ENCODE results near the gene PSMB8. TPM values are rescaled to one million over a fixed set of nuclear protein-coding genes. Genes with fewer than 3 reads are reported as not detected.
"Not testable (repeated sequence)": the region's sequence is repeated elsewhere in the genome, so short reads cannot be mapped to it uniquely, and the experiment has no call there.

Gene PSMB8
- total and polyA plus RNA-seq, 3 donors from 2014 or later, result 4.6 to 35.7 (median 11.2) TPM

- Histone ChIP-seq H3K4me3 (no peak overlapping the region), H3K9me3 (no peaks in the 10 kb centered on the region), H3K4me1 (peaks cover 9% of the 10 kb centered on the region), H3K36me3 (ENCODE audit: low read depth, missing control alignments) (no peaks in the 10 kb centered on the region), H3K27ac (no peak overlapping the region), H3K27me3 (no peaks in the 10 kb centered on the region)
- 55 to 78% methylated on average over 1 of the region's 1 CpG for WGBS, 2 donors
- no peak for DNase-seq
- TF ChIP-seq POLR2A (IDR thresholded peaks at IDR 0.05), result no peak
- TF ChIP-seq CTCF (IDR thresholded peaks at IDR 0.05), result no peak
- intact Hi-C loops (cut with DNase I; ENCODE audit: low total_unique reads), result loop anchor here (10.0 kb wide), 1 partner anchor 102 kb away; no protein-coding TSS in a partner anchor
Observed at GRCh38 chr6:32882879-32883250, 39.0 kb upstream of the PSMB8 start.

DNA sequence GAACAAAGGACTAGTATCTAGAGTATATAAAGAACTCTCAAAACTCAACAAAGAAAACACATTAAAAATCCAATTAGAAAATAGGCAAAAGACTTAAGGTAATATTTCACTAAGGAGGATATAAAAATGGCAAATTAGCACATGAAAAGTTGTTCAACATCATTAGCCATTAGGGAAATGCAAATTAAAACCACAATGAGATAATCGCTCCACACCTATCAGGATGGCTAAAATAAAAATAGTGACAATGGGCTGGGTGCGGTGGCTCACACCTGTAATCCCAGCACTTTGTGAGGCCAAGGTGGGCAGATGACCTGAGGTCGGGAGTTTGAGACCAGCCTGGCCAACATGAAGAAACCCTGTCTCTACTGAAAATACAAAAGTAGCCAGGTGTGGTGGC, 37.1 kb upstream of the PSMB8 start:
- intact Hi-C loops (cut with DNase I; ENCODE audit: low total_unique reads), result loop anchor here (10.0 kb wide), 1 partner anchor 104 kb away; no protein-coding TSS in a partner anchor
- not testable (repeated sequence) for H3K36me3 ChIP-seq (ENCODE audit: low read depth, missing control alignments); DNase-seq; H3K4me1 ChIP-seq; H3K27me3 ChIP-seq; H3K4me3 ChIP-seq; H3K27ac ChIP-seq; H3K9me3 ChIP-seq
- 83 to 92% methylated on average over 3 of the region's 3 CpGs for WGBS, 2 donors

- H3K9me3 ChIP-seq, result no peaks in the 10 kb centered on the region
- intact Hi-C loops (cut with DNase I; ENCODE audit: low total_unique reads), result loop anchor here (10.0 kb wide), 1 partner anchor 105 kb away; no protein-coding TSS in a partner anchor
- H3K27ac ChIP-seq, result no peak overlapping the region
- WGBS, 2 donors, result 28 to 54% methylated on average over 30 to 35 of the region's 35 CpGs
- TF ChIP-seq POLR2A (IDR thresholded peaks at IDR 0.05), result no peak
- no peak for TF ChIP-seq CTCF (IDR thresholded peaks at IDR 0.05)
- no peaks in the 10 kb centered on the region for H3K36me3 ChIP-seq (ENCODE audit: low read depth, missing control alignments)
- DNase-seq, result peak; percentile 33
- no peaks in the 10 kb centered on the region for H3K27me3 ChIP-seq
- H3K4me1 ChIP-seq, result no peaks in the 10 kb centered on the region
- peak overlapping the region; percentile 13 to 30 for H3K4me3 ChIP-seq
Observed at GRCh38 chr6:32879691-32880090, 35.8 kb upstream of the PSMB8 start.

GRCh38 chr6:32876603-32877002, 32.8 kb upstream of the PSMB8 start:
- Histone ChIP-seq H3K36me3 (ENCODE audit: low read depth, missing control alignments) (no peaks in the 10 kb centered on the region), H3K27me3 (no peaks in the 10 kb centered on the region), H3K4me3 (no peak overlapping the region), H3K4me1 (no peaks in the 10 kb centered on the region), H3K27ac (no peak overlapping the region), H3K9me3 (no peaks in the 10 kb centered on the region)
- no peak for DNase-seq
- intact Hi-C loops (cut with DNase I; ENCODE audit: low total_unique reads), result no loop called here
- TF ChIP-seq POLR2A (IDR thresholded peaks at IDR 0.05) (no peak), CTCF (IDR thresholded peaks at IDR 0.05) (no peak)
- WGBS, 2 donors, result 86 to 97% methylated on average over 2 of the region's 2 CpGs

DNA sequence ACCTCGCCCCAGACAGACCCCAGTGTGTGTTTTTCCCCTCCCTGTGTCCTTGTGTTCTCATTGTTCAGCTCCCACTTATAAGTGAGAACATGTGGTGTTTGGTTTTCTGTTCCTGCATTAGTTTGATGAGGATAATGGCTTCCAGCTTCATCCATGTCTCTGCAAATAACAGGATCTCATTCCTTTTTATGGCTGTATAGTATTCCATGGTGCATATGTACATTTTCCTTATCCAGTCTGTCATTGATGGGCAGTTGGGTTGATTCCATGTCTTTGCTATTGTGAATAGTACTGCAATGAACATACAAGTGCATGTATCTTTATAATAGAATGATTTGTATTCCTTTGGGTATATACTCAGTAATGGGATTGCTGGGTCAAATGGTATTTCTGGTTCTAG, 30.1 kb upstream of the PSMB8 start:
- H3K4me3 ChIP-seq; intact Hi-C loops (cut with DNase I; ENCODE audit: low total_unique reads); H3K36me3 ChIP-seq (ENCODE audit: low read depth, missing control alignments); H3K9me3 ChIP-seq; H3K27ac ChIP-seq; H3K4me1 ChIP-seq; DNase-seq; H3K27me3 ChIP-seq: not testable (repeated sequence)
- WGBS, 2 donors, result 37 to 73% methylated on average over 1 of the region's 1 CpG

DNA sequence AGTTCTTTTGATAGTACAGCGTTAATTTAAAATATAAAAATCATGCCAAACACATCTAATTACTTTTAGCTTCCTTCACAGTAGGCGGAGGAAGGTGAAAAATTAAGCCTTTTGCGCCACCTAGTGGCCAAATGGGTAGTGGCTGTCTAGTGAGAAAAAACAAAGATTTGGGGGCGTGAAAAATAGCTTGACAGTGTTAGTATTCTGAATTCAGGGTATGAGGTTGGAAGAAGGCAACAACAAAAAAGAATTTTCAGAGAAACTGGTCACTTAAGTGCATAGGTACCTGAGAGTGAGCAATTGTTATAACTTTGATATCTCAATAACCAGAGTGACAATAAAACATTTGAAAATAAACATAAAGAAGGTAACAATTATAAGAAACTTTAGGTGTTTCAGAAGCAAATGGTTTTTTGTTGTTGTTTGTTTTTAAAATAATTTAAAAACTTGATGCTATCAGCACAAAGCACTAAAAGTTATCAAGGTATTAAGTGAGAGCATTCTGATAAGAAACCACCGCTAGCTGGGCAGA, 24.5 kb upstream of the PSMB8 start:
- peak; percentile 91 for DNase-seq
- H3K9me3 ChIP-seq, result no peaks in the 10 kb centered on the region
- WGBS, 2 donors, result 18 to 19% methylated on average over 5 of the region's 5 CpGs
- intact Hi-C loops (cut with DNase I; ENCODE audit: low total_unique reads), result no loop called here
- H3K27ac ChIP-seq, result no peak overlapping the region
- H3K4me3 ChIP-seq, result no peak overlapping the region
- no peak for TF ChIP-seq POLR2A (IDR thresholded peaks at IDR 0.05)
- peak; percentile 97 to 99 (median 98) for TF ChIP-seq CTCF (IDR thresholded peaks at IDR 0.05)
- H3K4me1 ChIP-seq, result peaks cover 3% of the 10 kb centered on the region
- no peaks in the 10 kb centered on the region for H3K27me3 ChIP-seq
- no peaks in the 10 kb centered on the region for H3K36me3 ChIP-seq (ENCODE audit: low read depth, missing control alignments)

Data from testis (tissue), 3 donors.